Keratinocyte (primary cell): ENCODE results near the gene TSFM. TPM values are rescaled to one million over a fixed set of nuclear protein-coding genes. Genes with fewer than 3 reads are reported as not detected.

Experiments
- DNase-seq: peaks from one replicate; pipeline ENCODE4 v3.0.0-alpha.2; 2011; ENCODE audit warnings: low read depth, missing footprints, low spot score
- FAIRE-seq: peaks from 2 replicates; lab custom pipeline; 2011; peaks lifted over from hg19 to GRCh38; lab: Jason Lieb, UNC
- H2AFZ ChIP-seq: 2 replicates; pipeline ENCODE4 v1.6.0; 2012; ENCODE audit warnings: low read length, control low read depth, inconsistent platforms; ENCODE audit not compliant: control insufficient read depth
- H3K27ac ChIP-seq: 2 replicates; pipeline ENCODE4 v1.5.1; 2011; ENCODE audit warnings: low read length; ENCODE audit not compliant: control insufficient read depth, insufficient read depth
- H3K27me3 ChIP-seq: 3 replicates; pipeline ENCODE4 v1.6.0; 2011; ENCODE audit warnings: low read length; ENCODE audit not compliant: control insufficient read depth, insufficient read depth; ENCODE audit errors: extremely low read depth
- H3K36me3 ChIP-seq, 2 experiments: 2 replicates in 1 of 2; 3 replicates in 1 of 2; pipeline ENCODE4 v1.5.1; 2011; ENCODE audit warnings: low read length in 2 of 2, mild to moderate bottlenecking in 1 of 2; ENCODE audit not compliant: control insufficient read depth in 2 of 2, insufficient read depth in 2 of 2; ENCODE audit errors: extremely low read depth in 1 of 2
- H3K4me1 ChIP-seq: 3 replicates; pipeline ENCODE4 v1.5.1; 2011; ENCODE audit warnings: low read length; ENCODE audit not compliant: control insufficient read depth, insufficient read depth; ENCODE audit errors: extremely low read depth
- H3K4me2 ChIP-seq: 3 replicates; pipeline ENCODE4 v1.6.0; 2011; ENCODE audit warnings: low read depth, low read length; ENCODE audit not compliant: control insufficient read depth, insufficient read depth; ENCODE audit errors: extremely low read depth
- H3K4me3 ChIP-seq, 3 experiments: fragments of 200-600 bp in 1 of 3; sonication (generic) in 1 of 3; 2 replicates in 2 of 3; 3 replicates in 1 of 3; pipeline ENCODE4 v1.5.1; 2011 to 2016; ENCODE audit warnings: low read length in 3 of 3, mild to moderate bottlenecking in 3 of 3, control low read depth in 2 of 3, inconsistent platforms in 1 of 3, low read depth in 1 of 3, mixed read lengths in 1 of 3, mixed run types in 1 of 3, moderate library complexity in 1 of 3; ENCODE audit not compliant: control insufficient read depth in 2 of 3, insufficient read depth in 2 of 3; ENCODE audit errors: extremely low read depth in 1 of 3
- H3K79me2 ChIP-seq: 2 replicates; pipeline ENCODE4 v1.6.0; 2012; ENCODE audit warnings: low read length; ENCODE audit not compliant: control insufficient read depth, insufficient read depth
- H3K9ac ChIP-seq: 3 replicates; pipeline ENCODE4 v1.6.0; 2011; ENCODE audit warnings: low read length; ENCODE audit not compliant: control insufficient read depth, insufficient read depth; ENCODE audit errors: extremely low read depth
- H3K9me1 ChIP-seq: 3 replicates; pipeline ENCODE4 v1.6.0; 2011; ENCODE audit warnings: low read length; ENCODE audit not compliant: control insufficient read depth, insufficient read depth; ENCODE audit errors: extremely low read depth
- H3K9me3 ChIP-seq: 2 replicates; pipeline ENCODE4 v1.5.1; 2012; ENCODE audit warnings: low read depth, low read length; ENCODE audit not compliant: control insufficient read depth
- H4K20me1 ChIP-seq: 3 replicates; pipeline ENCODE4 v1.6.0; 2011; ENCODE audit warnings: low read length; ENCODE audit not compliant: control insufficient read depth, insufficient read depth; ENCODE audit errors: extremely low read depth
- EZH2 ChIP-seq: IDR thresholded peaks from one replicate; pipeline ENCODE4 v1.6.1; 2012; ENCODE audit warnings: inconsistent platforms, mild to moderate bottlenecking, low read length, moderate library complexity
- dilution Hi-C: fragments of 300-500 bp; cut with MboI; formaldehyde crosslinking; loops from one replicate; pipeline ENCODE4 v1.7.0; 2020; ENCODE audit warnings: low sequenced_read_pairs; ENCODE audit not compliant: extremely low pct_ligation_motif_present
- polyA plus RNA-seq, 5 experiments: library from polyadenylated mRNA; depleted of rRNA in 3 of 5; stranded (reverse) in 3 of 5; stranded (forward) in 1 of 5; unstranded in 1 of 5; fragments of >200 nt; gene quantifications; 1 replicate in 1 of 5; 2 replicates in 3 of 5; 3 replicates in 1 of 5; pipeline versions ENCODE4 v1.2.1 to v1.2.3, GENCODE V29; 2011 to 2012; ENCODE audit warnings: missing spikeins in 2 of 5, low read depth in 1 of 5, low replicate concordance in 1 of 5
- TF ChIP-seq, protein P1 (sequence below), 3 experiments: IDR thresholded peaks in 1 of 3; conservative IDR thresholded peaks in 1 of 3; optimal IDR thresholded peaks in 1 of 3; 2 replicates in 2 of 3; 3 replicates in 1 of 3; pipeline versions ENCODE3 to v1.5.1; 2011; ENCODE audit warnings: low read length in 3 of 3, mild to moderate bottlenecking in 3 of 3, moderate library complexity in 2 of 3, control low read depth in 1 of 3, inconsistent platforms in 1 of 3; ENCODE audit not compliant: insufficient read depth in 2 of 3; ENCODE audit errors: extremely low read depth in 1 of 3

TSFM gene
- polyA plus RNA-seq, 1 donor (not counting 4 experiments of a cell fraction or from before 2014, with no cell fraction given): 30.5 TPM

GRCh38 chr12:57759360-57759980, 23.1 kb upstream of the TSFM start:
- peaks cover 20% of the 10 kb centered on the region for H3K79me2 ChIP-seq
- H3K9me1 ChIP-seq: no peaks in the 10 kb centered on the region
- DNase-seq: no peak
- dilution Hi-C loops: no loop called here
- no peaks in the 10 kb centered on the region for H3K27me3 ChIP-seq
- FAIRE-seq: peak; percentile 29
- H3K4me3 ChIP-seq: no peak overlapping the region
- TF ChIP-seq EZH2: no peak
- TF ChIP-seq, protein P1, sequence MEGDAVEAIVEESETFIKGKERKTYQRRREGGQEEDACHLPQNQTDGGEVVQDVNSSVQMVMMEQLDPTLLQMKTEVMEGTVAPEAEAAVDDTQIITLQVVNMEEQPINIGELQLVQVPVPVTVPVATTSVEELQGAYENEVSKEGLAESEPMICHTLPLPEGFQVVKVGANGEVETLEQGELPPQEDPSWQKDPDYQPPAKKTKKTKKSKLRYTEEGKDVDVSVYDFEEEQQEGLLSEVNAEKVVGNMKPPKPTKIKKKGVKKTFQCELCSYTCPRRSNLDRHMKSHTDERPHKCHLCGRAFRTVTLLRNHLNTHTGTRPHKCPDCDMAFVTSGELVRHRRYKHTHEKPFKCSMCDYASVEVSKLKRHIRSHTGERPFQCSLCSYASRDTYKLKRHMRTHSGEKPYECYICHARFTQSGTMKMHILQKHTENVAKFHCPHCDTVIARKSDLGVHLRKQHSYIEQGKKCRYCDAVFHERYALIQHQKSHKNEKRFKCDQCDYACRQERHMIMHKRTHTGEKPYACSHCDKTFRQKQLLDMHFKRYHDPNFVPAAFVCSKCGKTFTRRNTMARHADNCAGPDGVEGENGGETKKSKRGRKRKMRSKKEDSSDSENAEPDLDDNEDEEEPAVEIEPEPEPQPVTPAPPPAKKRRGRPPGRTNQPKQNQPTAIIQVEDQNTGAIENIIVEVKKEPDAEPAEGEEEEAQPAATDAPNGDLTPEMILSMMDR (optimal IDR thresholded peaks at IDR 0.05 in 1 of 3, IDR thresholded peaks at IDR 0.05 in 1 of 3, conservative IDR thresholded peaks at IDR 0.05 in 1 of 3; ENCODE audit: extremely low read depth in 1 of 3, insufficient read depth in 2 of 3, low read length in 3 of 3): peak; percentile 58 to 79 (median 59)
- H3K9ac ChIP-seq: no peak overlapping the region
- peaks cover 29% of the 10 kb centered on the region for H3K4me1 ChIP-seq
- H3K27ac ChIP-seq: no peak overlapping the region
- H3K4me2 ChIP-seq: no peak overlapping the region
- no peaks in the 10 kb centered on the region for H3K9me3 ChIP-seq
- H3K36me3 ChIP-seq: peaks cover 35 to 53% of the 10 kb centered on the region in 2 experiments
- H2AFZ ChIP-seq: no peak overlapping the region
- peaks cover 7% of the 10 kb centered on the region for H4K20me1 ChIP-seq

- no peak for DNase-seq
- H3K79me2 ChIP-seq: peaks cover 30% of the 10 kb centered on the region
- dilution Hi-C loops: no loop called here
- no peak overlapping the region for H3K9ac ChIP-seq
- no peaks in the 10 kb centered on the region for H3K9me3 ChIP-seq
- H3K4me2 ChIP-seq: no peak overlapping the region
- H2AFZ ChIP-seq: no peak overlapping the region
- H3K4me3 ChIP-seq: no peak overlapping the region
- peaks cover 30% of the 10 kb centered on the region for H3K4me1 ChIP-seq
- no peak overlapping the region for H3K27ac ChIP-seq
- peaks cover 7% of the 10 kb centered on the region for H4K20me1 ChIP-seq
- H3K9me1 ChIP-seq: no peaks in the 10 kb centered on the region
- FAIRE-seq: no peak
- TF ChIP-seq EZH2: no peak
- TF ChIP-seq, protein P1 (optimal IDR thresholded peaks at IDR 0.05 in 1 of 3, IDR thresholded peaks at IDR 0.05 in 1 of 3, conservative IDR thresholded peaks at IDR 0.05 in 1 of 3; ENCODE audit: extremely low read depth in 1 of 3, insufficient read depth in 2 of 3, low read length in 3 of 3): no peak
- no peaks in the 10 kb centered on the region for H3K27me3 ChIP-seq
- peaks cover 35 to 55% of the 10 kb centered on the region in 2 experiments for H3K36me3 ChIP-seq
These were observed 22.1 kb upstream of the TSFM start for GRCh38 chr12:57760347-57760982.
